Muscle layer of colon (tissue), 2 donors: ENCODE measurements around the gene COL12A1.

Source experiments
- H3K27ac ChIP-seq: one replicate; pipeline ENCODE4 v1.7.0; 2013; ENCODE audit warnings: low read depth, mild to moderate bottlenecking, low read length, moderate library complexity
- H3K27me3 ChIP-seq, 2 donors: one replicate each; pipeline ENCODE4 v1.7.0; 2013; ENCODE audit warnings: low read length in 2 of 2, mild to moderate bottlenecking in 2 of 2; ENCODE audit not compliant: insufficient read depth in 2 of 2, control insufficient read depth in 1 of 2
- H3K36me3 ChIP-seq: one replicate; pipeline ENCODE4 v1.7.0; 2013; ENCODE audit warnings: mild to moderate bottlenecking, low read length; ENCODE audit not compliant: insufficient read depth
- H3K4me1 ChIP-seq: one replicate; pipeline ENCODE4 v1.7.0; 2013; ENCODE audit warnings: mild to moderate bottlenecking, low read length; ENCODE audit not compliant: insufficient read depth
- H3K4me3 ChIP-seq, 2 donors: one replicate each; pipeline ENCODE4 v1.7.0; 2013; ENCODE audit warnings: low read length in 2 of 2, low read depth in 1 of 2, mild to moderate bottlenecking in 1 of 2, moderate library complexity in 1 of 2
- H3K9ac ChIP-seq: one replicate; pipeline ENCODE4 v1.7.0; 2013; ENCODE audit warnings: low read length
- H3K9me3 ChIP-seq: one replicate; pipeline ENCODE4 v1.7.0; 2013; ENCODE audit warnings: mild to moderate bottlenecking, low read length
- donor health status: abdominal sarcoma.
- donor health status: Adenocarcinoma of cecum.

COL12A1 gene

GRCh38 chr6:75230484-75231325 lies 24.9 kb upstream of the COL12A1 start:
- Histone ChIP-seq H3K27me3 (no peaks in the 10 kb centered on the region), H3K9me3 (no peaks in the 10 kb centered on the region), H3K4me3 (no peak overlapping the region), H3K36me3 (no peaks in the 10 kb centered on the region), H3K9ac (no peak overlapping the region), H3K4me1 (peaks cover 15% of the 10 kb centered on the region), H3K27ac (no peak overlapping the region)

DNA sequence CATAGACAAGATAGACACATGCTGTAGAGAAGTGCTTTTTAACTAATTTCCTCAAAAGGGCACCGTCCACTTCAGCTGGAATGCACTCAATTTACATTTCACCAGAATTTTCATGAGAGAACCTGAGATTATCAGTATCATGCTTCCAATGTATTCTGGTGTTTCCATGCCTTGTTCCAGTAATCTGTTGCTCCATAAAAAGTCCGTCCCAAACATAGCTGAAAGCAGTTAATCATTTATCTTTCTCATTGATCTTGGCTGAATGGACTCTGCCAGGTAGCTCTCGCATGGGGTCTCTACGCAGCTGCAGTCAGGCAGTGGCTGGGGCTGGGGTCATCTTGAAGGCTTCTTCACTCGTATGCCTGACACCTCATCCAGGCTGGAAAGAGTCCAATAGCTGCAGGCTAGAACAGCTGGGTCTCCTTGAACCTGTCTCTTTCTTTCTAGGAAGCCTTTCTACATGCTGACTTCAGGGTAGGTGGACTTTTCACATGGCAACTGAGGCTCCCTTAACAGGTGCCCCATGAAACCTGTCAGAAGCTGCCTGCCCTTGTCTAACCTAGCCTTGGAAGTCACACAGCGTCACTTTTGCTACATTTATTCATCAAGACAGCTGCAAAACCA lies 18.6 kb upstream of the COL12A1 start:
- Histone ChIP-seq H3K27ac (no peak overlapping the region), H3K27me3 (no peaks in the 10 kb centered on the region), H3K4me3 (no peak overlapping the region), H3K9ac (no peak overlapping the region), H3K36me3 (no peaks in the 10 kb centered on the region), H3K4me1 (no peaks in the 10 kb centered on the region), H3K9me3 (no peaks in the 10 kb centered on the region)

DNA sequence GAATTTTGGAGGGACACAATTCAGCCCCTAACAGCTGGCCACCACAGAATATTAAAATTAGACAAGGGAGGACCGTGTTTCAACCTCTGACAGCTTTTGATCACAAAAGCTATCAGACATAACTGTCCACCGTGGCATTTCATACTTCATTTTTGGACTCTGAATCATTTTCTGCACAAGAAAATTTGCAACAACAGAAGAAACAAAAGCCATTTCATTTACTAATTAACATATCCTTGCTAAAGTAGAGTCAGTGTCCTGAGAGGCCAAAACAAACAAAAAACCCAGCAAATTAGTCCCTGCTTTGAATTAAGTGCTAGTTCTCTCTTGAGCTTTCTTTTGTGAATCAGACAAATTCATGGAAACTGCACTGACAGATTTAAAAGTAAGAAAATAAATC lies 17.6 kb upstream of the COL12A1 start:
- H3K9ac ChIP-seq = no peak overlapping the region
- no peak overlapping the region for H3K27ac ChIP-seq
- H3K36me3 ChIP-seq = no peaks in the 10 kb centered on the region
- H3K4me1 ChIP-seq = no peaks in the 10 kb centered on the region
- H3K4me3 ChIP-seq = no peak overlapping the region
- no peaks in the 10 kb centered on the region for H3K27me3 ChIP-seq
- H3K9me3 ChIP-seq = no peaks in the 10 kb centered on the region

GRCh38 chr6:75222261-75222660 lies 16.4 kb upstream of the COL12A1 start:
- Histone ChIP-seq H3K27ac (no peak overlapping the region), H3K9ac (no peak overlapping the region)

GRCh38 chr6:75221116-75221515 lies 15.3 kb upstream of the COL12A1 start:
- H3K36me3 ChIP-seq = no peaks in the 10 kb centered on the region
- H3K27me3 ChIP-seq = no peaks in the 10 kb centered on the region
- H3K9me3 ChIP-seq = no peaks in the 10 kb centered on the region
- peaks cover 11% of the 10 kb centered on the region for H3K4me1 ChIP-seq
- H3K9ac ChIP-seq = no peak overlapping the region
- H3K4me3 ChIP-seq = no peak overlapping the region
- H3K27ac ChIP-seq = no peak overlapping the region

More at GRCh38 chr6:75222261-75222660, 16.4 kb upstream of the COL12A1 start:
- Histone ChIP-seq H3K27me3 (no peaks in the 10 kb centered on the region), H3K9me3 (no peaks in the 10 kb centered on the region), H3K36me3 (no peaks in the 10 kb centered on the region), H3K4me3 (no peak overlapping the region), H3K4me1 (peaks cover 4% of the 10 kb centered on the region)

- H3K9ac ChIP-seq = no peak overlapping the region
- no peaks in the 10 kb centered on the region for H3K9me3 ChIP-seq
- no peaks in the 10 kb centered on the region for H3K36me3 ChIP-seq
- H3K4me3 ChIP-seq = no peak overlapping the region
- H3K4me1 ChIP-seq = peaks cover 11% of the 10 kb centered on the region
- no peaks in the 10 kb centered on the region for H3K27me3 ChIP-seq
- no peak overlapping the region for H3K27ac ChIP-seq
Measured at GRCh38 chr6:75220357-75220756, 14.5 kb upstream of the COL12A1 start.

DNA sequence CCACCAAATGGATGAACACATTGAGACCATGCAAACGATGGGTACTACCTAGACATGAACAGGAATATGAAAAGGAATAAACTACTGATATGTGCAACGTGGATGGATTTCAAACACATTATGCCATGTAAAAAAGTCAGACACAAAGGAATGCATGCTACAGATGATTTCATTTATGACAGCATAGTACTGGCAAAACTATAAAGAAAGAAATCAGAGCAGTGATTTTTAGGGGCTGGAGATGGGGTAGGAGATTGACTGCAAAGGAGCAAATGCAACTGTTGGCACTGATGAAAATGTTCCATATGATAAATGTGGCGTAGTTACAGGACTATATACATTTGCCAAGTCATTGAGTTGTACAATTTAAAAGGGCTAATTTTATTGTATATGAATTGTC lies 13.4 kb upstream of the COL12A1 start:
- Histone ChIP-seq H3K4me3 (no peak overlapping the region), H3K9me3 (no peaks in the 10 kb centered on the region), H3K27ac (no peak overlapping the region), H3K27me3 (no peaks in the 10 kb centered on the region), H3K4me1 (peaks cover 11% of the 10 kb centered on the region), H3K36me3 (no peaks in the 10 kb centered on the region), H3K9ac (no peak overlapping the region)

- Histone ChIP-seq H3K4me1 (peaks cover 11% of the 10 kb centered on the region), H3K36me3 (no peaks in the 10 kb centered on the region), H3K9ac (no peak overlapping the region), H3K27me3 (no peaks in the 10 kb centered on the region), H3K4me3 (no peak overlapping the region), H3K9me3 (no peaks in the 10 kb centered on the region), H3K27ac (no peak overlapping the region)
Measured at GRCh38 chr6:75217193-75217592, 11.3 kb upstream of the COL12A1 start.

GRCh38 chr6:75215291-75215690 lies 9.4 kb upstream of the COL12A1 start:
- Histone ChIP-seq H3K9me3 (no peaks in the 10 kb centered on the region), H3K27me3 (no peaks in the 10 kb centered on the region), H3K36me3 (no peaks in the 10 kb centered on the region), H3K9ac (no peak overlapping the region), H3K4me3 (no peak overlapping the region), H3K27ac (no peak overlapping the region), H3K4me1 (peaks cover 11% of the 10 kb centered on the region)

DNA sequence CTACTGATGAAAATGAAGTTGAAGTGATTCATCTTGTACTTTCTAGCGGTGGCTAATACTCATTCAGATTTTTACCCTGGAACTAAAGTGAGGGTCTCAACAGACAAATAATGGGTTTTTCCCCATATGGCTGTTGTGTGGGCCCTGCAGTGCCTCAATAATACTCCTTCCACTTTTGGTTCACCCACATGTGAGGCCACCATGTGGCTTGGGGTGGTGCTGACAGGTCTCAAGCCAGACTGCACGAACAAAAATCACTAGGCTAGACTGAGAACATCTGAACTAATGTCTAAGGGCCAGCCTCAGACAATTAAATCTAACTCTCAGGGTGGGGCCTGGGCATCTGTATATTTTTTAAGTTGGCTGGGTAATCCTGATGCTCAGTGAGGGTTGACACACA lies 7.9 kb upstream of the COL12A1 start:
- H3K4me3 ChIP-seq = no peak overlapping the region
- peaks cover 14% of the 10 kb centered on the region for H3K4me1 ChIP-seq
- H3K36me3 ChIP-seq = no peaks in the 10 kb centered on the region
- no peaks in the 10 kb centered on the region for H3K27me3 ChIP-seq
- no peak overlapping the region for H3K9ac ChIP-seq
- no peaks in the 10 kb centered on the region for H3K9me3 ChIP-seq
- H3K27ac ChIP-seq = no peak overlapping the region

DNA sequence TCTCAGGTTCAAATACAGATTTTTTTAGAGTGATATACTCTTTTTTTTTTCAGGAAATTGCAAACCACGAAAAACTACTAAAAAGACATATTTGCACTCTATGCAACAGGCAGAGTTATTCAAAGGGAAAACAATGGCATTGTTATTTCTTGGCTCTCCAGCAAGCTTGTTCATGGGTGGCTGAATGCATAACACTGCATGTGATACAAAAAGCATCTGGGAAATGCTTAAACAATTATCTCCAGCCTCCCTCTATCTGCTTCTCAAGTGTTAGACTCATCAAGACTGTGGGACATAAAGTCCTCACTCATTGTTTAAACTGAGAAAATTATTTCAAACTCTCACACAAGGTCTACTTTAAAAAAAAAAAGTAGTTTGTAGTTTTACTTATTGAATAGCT lies 7.3 kb upstream of the COL12A1 start:
- Histone ChIP-seq H3K9me3 (no peaks in the 10 kb centered on the region), H3K27ac (no peak overlapping the region), H3K36me3 (no peaks in the 10 kb centered on the region), H3K4me3 (no peak overlapping the region), H3K4me1 (peaks cover 17% of the 10 kb centered on the region), H3K9ac (no peak overlapping the region), H3K27me3 (no peaks in the 10 kb centered on the region)
